Fibroblast of peridontal ligament (primary cell): ENCODE data around the gene SSPN.
A peak's percentile ranks its signal among the peaks of the same experiment; 100 is the strongest.

Experiments
- DNase-seq: peaks from one replicate; pipeline ENCODE4 v3.0.0-alpha.2; 2010; ENCODE audit errors: extremely low read depth

Gene SSPN

DNA sequence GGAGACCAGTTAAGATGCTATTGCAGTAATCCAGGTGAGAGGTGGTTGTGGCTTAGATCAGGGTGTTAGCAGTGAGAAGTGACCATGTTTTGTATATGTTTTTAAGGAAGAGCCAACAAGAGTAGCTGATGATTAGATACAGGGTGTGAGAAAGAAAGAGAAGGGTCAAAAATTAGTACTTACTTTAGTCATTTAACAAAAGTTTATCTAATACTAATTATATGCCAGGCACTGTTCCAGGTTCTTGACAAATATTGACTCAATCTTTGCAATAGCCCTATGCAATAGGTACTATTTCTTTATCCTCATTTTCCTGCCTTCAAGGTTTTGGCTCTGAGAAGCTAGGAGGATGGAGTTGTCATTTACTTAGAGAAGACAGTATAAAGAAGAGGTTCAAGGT lies 70.2 kb downstream of the SSPN start:
- DNase-seq = no peak

DNA sequence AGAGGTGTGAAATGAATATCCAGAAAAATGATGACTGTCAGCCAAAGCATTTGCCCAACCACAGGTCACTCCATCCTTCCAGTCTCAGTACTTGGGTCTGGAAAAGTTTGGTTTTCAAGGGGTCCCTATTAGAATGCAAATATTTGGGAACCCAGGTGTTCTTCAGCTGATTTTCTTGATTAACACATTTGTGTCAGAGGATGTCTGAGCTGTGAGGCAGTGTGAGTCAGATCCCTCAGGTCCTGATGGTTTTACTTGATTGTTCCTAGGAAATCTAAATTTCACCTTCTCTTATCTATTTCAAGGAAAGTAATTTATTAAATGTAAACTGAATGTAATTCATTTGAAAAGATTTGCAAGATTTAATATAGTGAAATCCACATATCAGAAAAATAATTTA lies 71.5 kb downstream of the SSPN start:
- DNase-seq = no peak

DNA sequence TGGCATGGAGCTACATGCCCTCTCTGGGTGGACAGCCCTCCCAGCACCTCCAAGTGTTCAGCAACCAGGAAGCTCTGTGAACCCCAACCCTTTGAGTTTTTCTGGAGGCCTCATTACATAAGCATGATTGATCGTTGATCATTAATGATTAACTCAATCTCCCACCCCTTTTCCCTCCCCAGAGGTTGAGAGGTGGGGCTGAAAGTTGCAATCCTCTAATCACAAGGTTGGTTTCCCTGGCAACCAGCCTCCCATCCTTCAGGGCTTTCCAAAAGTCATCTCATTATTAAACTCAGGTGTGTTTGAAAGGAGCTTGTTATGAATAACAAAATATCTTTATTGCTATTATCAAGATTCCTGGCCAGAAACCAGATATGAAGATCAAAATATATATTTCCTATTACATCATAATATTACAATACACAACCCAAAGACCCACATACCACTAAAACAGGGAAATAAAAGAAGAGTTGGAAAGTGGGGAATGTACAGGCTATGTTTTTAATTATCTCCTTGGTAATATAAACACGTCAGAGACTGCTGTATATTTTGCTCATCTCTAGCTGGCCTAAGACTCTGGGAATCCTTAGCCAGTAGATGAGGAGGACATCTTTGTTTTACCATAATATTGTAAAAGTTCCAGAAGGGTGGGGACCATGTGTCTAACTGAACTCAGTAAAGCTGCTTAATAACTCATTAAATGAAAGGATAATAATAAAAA lies 73.6 kb downstream of the SSPN start:
- DNase-seq = peak; percentile 61

DNA sequence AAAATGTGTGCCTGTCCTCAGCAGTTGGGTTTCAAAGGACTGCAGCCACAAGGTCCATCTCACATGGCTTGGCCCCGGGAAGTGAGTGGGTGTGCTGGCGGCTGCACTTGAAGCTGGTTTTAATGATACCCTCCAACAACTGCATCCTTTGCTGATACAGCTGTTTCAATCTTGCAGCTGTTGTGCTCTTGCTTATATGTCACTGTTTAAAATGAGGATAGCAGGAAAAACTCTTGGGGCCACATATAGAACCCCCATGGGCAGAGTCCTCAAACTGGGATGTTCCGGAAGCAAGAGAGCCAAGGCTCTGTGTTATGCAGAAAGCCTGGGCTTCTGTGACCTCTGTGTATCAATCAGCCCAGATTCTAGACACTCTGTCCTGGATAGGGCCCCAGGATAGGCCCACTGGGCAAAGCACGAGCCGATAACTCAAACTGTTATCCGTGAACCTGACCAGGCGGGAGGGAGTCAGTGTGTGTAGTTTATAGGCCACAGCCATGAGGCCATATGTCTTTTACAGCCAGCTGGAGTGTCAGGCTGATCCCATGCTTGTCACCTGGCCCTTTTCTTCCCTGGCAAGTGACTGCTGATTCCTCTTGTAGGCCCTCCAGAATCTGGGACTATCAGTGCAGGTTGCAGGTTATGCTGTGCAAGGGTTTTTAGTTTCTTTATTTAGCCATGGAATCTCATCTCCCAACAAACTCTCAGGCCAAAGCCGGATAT lies 74.3 kb downstream of the SSPN start:
- no peak for DNase-seq

DNA sequence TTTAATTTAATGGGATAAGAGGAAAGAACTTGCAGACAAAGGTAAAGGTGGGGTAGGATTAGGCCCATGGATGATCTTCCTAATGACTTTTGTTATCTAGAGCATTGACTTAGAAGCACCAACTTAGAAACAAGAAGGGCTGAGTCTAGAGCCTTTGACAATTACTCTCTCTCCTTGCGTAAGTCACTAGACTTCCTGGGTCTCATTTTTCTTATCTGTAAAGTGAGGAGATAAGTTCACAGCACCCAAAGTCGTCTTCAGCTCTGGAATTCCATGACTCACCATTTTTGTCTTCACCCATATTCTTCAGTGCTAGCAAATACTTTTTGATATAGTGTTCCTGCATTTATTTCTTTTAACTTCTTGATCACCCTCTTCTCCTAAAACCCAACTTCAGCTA lies 75.7 kb downstream of the SSPN start:
- no peak for DNase-seq

DNA sequence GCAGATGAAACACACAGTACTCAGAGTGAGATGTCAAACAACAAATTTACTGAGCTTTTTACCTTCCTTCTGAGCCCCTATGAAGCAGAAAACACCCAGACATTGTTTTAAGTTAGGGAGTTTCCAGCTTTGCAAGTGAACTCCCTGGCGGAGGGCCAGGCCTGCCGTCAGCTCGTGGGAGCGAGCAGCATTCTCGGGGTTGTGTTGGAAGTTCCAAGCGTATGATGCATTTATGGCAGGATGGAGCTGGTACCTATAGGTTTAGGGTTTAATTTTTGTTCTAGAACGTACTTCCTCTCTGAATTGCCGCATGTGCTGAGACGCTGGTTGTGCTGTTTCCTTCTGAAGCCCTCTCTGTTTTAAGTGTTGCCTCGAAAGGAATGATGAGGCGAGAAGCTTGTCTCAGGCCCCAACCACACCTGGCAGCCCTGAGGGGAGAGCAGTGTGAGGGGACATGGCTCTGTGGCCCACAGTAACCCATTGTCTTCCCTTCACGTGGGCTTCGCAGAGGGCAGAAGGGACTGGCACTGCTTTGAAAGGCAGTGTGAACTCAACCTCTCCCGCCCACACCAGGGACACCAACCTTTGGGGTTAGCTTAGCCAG lies 76.6 kb downstream of the SSPN start:
- DNase-seq = peak; percentile 78

DNA sequence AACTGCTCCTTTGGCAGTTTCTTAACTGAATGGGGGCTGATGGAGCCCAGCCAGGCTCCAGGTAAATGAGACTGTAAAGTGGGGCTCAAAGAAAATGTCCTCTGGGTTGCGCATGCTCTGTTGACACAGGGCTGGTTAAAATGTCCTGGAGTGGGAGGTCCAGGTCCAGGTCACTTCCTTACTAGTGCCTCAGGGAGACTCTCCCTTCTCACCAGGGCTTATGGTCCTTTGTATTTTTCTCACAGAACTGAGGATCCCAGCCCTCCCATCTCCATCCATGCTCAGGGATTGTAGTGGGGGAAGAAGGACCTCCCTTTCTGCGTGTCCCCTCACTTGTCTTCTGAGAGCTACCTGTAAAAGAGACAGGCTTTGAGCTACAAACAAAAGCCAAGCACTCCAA lies 77.5 kb downstream of the SSPN start:
- DNase-seq = no peak

DNA sequence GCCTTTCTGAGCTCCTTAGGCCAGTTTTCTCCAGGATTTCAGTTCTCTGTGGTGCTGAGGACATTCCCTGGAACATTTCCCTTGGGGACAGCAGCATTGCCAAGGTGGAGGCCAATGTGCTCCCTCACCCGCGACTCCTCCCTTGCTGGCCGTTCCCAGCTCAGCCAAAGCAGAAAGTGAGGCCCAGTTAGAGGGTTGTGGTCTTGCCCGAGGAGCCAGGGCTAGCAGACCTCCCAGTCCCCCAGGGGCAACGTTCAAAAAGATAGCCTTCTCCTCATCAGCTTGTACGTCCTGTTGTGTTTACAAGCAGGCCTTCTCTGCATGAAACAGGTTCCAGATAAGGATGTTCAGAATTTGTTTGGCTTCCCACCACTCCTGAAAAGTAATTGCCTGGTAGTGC lies 78.4 kb downstream of the SSPN start:
- DNase-seq = no peak

DNA sequence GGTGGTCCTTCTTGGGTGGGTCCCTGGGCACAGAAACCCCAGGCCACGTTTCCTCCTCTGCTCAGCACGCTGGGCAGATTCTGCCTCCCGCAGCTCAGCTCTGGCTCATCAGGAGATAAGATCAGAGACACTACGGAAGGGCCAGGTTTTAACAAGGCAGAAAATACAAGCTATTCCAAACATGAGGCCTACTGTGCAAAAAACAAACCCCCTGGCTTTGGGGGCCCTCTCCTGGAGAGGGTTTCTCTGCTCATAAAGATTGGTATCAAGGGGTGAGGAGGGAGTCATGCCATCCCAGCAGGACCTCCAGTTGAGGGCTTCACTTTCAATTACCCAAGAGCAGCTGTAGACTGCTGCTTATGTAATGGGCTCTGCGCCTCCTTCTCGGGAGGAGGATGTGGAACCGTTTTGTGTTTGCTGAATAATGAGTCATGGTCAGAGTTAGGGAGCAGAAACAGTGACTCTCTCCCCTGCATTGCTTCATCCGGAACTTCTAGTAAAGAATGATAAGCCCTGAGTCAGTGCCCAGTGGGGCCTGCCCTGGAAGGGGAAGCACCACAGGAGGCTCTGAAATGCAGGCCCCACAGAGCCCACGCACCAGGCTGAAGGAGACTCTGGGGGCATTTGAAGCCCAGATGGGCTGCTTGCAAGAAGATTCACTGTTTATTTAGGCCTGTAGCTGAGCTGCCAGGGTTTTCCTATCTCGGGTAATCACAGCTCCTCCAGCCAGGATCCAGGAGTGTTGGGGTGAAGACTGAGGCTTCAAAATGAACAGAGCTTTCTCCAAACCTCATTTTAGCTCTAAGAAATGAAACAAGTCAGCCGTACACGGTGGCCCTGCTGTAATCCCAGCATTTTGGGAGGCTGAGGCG lies 79.3 kb downstream of the SSPN start:
- peak; percentile 99 for DNase-seq

DNA sequence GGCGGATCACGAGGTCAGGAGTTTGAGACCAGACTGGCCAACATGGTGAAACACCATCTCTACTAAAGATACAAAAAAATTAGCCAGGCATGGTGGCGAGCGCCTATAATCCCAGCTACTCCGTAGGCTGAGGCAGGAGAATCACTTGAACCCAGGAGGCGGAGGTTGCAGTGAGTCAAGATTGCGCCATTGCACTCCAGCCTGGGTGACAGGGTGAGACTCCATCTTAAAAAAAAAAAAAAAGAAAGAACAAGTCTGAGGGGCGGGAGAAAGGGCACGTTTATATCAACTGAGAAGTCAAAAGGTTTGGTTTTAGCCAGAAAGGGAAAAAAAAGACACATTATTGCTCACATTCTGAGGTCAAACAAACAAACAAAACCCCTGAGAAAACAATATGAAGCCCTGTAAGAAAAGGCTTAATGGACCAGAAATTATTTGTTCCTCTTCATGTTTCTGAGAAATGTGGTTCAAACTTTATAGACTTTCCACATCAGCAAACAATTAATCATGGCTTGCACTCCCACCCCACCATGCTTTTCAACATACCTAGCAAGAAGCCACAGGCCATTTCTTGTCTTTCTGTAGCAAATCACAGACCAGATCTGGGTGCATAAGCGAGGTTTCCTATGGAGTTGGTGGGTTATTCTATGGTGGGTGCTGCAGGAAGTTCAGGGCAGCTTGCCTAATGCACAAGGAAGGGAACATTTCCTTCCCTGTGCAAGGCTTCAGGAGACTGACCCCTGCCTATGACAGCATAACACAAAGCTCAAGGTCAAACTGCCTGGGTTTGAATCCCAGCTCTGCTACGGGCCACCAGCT lies 80.1 kb downstream of the SSPN start:
- DNase-seq = peak; percentile 20

DNA sequence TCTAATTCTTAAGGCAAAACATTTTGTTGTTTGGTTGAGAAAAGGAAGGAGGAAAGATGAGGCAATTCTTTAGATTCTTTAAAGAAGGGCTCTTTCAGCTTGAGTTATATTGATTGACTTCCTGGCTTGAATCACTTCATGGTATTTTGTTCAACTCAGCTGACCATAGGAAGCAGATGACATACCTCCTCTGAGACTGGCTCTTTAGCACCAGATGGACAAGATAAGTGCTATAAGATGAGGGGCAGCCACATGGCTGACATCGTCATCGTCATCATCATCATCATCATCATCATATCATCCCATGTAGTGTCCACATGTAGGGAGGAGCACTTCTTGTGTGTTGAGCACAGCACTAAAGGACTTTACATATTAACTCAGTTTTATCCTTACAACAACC lies 81.3 kb downstream of the SSPN start:
- no peak for DNase-seq

DNA sequence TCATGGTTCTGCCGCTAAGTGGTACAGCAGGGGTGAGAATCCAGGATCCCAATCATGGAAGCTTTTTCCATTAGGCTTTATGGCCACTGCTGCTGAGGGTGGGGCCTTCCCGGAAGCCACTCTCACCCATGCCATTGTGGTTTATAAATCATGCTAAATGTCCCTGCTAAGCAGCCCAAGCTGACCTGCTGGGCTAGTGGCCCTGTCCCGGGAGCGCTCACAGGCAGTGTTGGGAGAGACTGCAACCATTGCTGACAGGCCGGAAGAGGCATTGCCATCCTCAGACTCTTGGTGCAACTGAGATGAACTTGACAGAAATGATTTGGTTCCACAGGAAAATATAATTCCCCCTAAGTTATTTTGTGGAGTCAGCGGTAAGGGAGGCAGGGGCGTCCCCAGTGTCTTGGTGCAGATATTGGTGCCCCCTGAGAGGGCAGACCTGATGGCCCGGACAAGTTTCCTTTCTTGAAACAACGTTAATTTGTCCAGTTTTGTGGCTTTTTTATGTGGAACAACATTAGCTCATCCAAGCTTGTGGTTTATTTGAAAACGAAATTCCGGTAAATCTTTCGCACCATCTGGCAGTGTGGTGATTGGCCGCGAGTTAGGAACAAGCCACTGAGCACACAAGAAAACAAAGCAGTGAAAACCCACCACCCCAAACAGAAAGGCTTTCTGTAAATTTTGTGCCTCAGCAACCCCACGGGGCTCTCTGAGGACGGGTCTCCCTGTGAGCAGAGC lies 82.3 kb downstream of the SSPN start:
- peak; percentile 89 for DNase-seq

DNA sequence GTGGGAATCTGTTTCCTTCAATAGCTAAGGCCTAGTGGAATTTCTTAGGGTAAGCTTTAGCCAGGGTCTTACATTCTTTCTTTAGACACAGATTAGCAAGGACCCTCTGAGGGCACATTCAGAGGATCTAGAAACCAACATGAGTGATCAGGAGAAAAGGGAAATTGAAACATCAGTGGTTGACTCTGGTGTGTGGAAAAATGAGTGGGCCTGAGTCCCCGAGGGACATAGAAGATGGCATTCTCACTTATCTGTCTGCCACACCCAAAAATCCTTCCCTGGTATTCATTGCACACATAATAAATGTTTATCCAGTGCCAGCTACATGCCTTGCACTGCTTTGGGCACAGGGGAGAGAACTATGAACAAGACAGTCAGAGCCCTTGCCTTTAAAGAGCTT lies 82.9 kb downstream of the SSPN start:
- no peak for DNase-seq

DNA sequence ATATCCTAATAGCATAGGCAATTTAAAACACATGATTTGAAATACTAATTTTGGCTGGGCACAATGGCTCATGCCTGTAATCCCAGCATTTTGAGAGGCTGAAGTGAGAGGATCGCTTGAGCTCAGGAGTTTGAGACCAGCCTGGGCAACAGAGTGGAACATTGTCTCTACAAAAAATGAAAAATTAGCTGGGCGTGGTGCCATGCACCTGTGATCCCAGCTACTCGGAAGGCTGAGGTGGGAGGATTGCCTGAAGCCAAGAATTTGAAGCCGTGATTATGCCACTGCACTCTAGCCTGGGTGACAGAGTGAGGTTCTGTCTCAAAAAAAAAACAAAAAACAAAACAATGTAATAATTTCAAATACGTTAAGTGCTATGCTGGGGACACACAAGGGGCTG lies 83.3 kb downstream of the SSPN start:
- DNase-seq = no peak

DNA sequence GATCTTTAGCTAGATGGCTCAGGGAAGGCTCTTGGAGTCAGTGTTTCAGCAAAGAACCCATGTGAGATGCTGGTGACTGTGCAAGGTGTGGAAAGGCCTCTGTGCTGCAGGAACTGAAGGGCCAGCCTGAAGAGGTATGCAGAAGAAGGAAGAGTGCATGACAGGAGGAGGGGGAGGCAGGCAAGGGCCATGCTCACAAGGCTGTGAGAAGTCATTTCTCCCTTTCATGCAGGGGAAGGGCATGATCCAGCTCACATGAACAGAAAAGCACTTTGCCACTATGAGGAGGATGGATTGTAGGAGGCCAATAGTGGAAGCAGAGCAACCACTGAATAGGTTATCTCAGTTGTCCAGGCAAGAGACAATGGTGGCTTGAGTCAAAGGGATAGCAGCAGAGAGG lies 83.7 kb downstream of the SSPN start:
- DNase-seq = no peak

DNA sequence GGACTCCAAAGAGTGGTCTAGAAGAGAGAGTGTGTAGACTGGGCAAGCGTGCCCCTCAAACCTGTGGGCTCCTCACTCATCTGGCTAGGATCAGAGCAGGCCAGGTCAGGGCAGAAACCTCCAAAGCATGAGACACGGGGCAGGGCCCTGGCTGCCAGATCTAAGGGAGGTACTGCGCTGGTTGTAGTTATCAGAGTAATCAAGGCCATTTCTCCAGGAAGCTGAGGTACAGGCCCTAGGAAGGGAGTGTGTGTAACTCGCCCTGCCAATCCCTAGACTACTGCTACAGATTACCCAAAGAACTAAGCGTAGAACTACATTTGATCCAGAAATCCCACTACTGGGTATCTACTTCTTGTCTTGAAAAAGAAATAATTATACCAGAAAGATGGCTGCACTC lies 84.5 kb downstream of the SSPN start:
- DNase-seq = no peak

DNA sequence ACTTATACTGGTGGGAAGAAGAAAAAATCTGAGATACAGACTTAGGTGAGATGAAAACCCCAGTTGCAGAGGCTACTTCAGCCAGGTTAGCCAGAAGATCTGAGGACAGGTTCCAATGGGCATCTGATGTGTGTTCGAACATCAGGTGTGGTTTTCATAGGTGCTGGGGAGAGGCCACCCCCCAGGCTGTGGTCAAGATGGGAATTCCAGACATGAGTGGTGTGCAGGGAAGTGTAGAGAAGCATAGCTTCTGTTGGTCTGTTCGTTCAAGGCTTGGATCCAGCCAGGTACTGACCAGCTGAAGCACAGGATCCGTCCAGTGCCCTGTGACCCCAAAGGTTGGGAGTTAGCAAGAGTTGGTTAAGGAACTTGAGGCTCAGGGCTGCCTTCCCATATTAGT lies 85.5 kb downstream of the SSPN start:
- DNase-seq = no peak

DNA sequence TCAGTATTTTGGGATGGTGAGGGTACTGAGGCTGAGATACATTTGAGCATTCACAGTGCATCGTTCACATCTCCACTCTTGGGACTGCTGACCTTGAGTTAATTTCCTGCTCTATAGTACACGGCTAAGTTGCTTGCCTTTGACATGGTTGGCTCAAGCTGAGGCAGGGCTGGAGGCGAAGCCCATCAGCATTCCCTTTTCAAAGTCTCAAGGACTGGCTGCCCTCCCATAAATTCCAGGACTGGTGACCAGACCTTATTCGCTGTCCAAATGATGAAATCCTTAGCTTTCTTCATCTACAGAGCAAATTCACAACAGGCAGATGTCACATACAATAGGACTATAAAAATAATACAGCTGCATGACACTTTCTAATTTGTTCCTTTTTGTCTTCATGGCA lies 85.9 kb downstream of the SSPN start:
- DNase-seq = no peak

DNA sequence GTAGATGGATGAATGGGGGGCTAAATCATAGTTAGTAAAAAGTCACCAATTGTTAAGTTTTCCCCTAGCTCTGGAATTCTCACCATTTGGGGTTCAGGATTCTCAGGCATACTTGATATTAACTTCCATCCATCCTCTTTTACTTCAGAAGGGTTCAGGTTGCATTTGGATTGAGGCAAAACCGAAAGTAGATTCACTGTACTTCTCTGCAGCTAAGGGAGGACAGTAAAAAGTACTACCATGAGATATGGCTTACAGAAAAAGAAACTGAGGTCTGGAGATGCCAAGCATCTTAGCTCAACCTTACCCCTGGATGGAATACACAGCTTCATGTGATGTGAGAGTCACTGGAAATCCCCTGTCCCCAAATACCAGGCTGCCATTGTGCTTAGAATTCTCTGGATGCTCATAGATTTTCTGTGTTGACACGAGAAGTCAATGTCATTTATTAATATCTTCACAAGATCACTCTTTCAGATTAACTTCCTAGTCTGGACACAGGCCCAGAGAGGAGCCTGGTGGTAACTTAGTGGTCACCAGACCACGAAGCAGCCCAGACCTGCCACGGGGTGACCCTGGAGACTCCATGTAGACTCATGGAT lies 87.1 kb downstream of the SSPN start:
- no peak for DNase-seq

DNA sequence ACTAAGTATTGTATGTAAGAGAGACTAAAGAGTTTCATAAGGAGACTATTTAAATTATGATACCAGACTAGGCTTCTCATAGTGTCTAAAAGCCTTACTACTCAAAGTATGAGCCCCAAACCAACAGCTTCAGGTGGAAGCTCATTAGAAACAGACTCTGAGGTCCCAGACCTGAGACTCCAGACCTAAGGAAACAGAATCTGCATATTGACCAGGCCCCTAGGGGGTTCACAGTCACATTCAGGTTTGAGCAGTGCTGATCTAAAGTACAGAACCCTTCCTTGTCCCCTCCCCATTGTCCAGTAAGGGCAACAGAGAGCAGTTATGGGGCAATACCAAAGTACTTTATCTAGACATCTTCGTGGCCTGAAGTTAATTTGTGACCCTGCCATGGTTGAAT lies 87.7 kb downstream of the SSPN start:
- DNase-seq = no peak
